Liver (tissue), 9 donors: ENCODE results near the gene ADAMTS3. TPM values are rescaled to one million over a fixed set of nuclear protein-coding genes. Genes with fewer than 3 reads are reported as not detected.

ENCODE experiments used
- DNase-seq: peaks from one replicate; pipeline ENCODE4 v3.0.0-alpha.2; 2017; ENCODE audit warnings: low spot score
- H3K27ac ChIP-seq, 2 donors: one replicate each; pipeline ENCODE4 v1.7.0; 2013; ENCODE audit warnings: inconsistent platforms in 2 of 2, low read length in 2 of 2, control low read depth in 1 of 2, low read depth in 1 of 2, mild to moderate bottlenecking in 1 of 2
- H3K27me3 ChIP-seq, 4 donors: one replicate each; pipeline versions ENCODE4 v1.6.1 to v1.7.0; 2013; ENCODE audit warnings: low read length in 3 of 4, inconsistent platforms in 1 of 4, mild to moderate bottlenecking in 1 of 4, moderate library complexity in 1 of 4; ENCODE audit not compliant: control insufficient read depth in 4 of 4, insufficient read depth in 4 of 4
- H3K36me3 ChIP-seq, 4 donors: one replicate each; pipeline versions ENCODE4 v1.6.1 to v1.7.0; 2013; ENCODE audit warnings: low read length in 3 of 4, mild to moderate bottlenecking in 3 of 4, low read depth in 1 of 4, moderate library complexity in 1 of 4; ENCODE audit not compliant: control insufficient read depth in 4 of 4, insufficient read depth in 3 of 4
- H3K4me1 ChIP-seq, 4 donors: one replicate each; pipeline versions ENCODE4 v1.6.1 to v1.7.0; 2013; ENCODE audit warnings: low read length in 3 of 4, mild to moderate bottlenecking in 3 of 4, moderate library complexity in 1 of 4; ENCODE audit not compliant: control insufficient read depth in 4 of 4, insufficient read depth in 4 of 4
- H3K4me3 ChIP-seq, 3 donors: one replicate each; pipeline versions ENCODE4 v1.6.1 to v1.7.0; 2013; ENCODE audit warnings: low read length in 3 of 3, control low read depth in 1 of 3, low read depth in 1 of 3, mild to moderate bottlenecking in 1 of 3
- H3K9ac ChIP-seq, 2 donors: one replicate each; pipeline ENCODE4 v1.7.0; 2013; ENCODE audit warnings: low read length in 2 of 2, mild to moderate bottlenecking in 2 of 2, moderate library complexity in 2 of 2, control low read depth in 1 of 2, low read depth in 1 of 2
- H3K9me3 ChIP-seq, 4 donors: one replicate each; pipeline versions ENCODE4 v1.6.1 to v1.7.0; 2013; ENCODE audit warnings: low read length in 3 of 4; ENCODE audit not compliant: control insufficient read depth in 4 of 4
- EGR1 ChIP-seq, 2 donors: IDR thresholded peaks; 2 replicates each; pipeline ENCODE4 v1.6.1; 2016 to 2018; ENCODE audit warnings: antibody characterized with exemption in 2 of 2, low read depth in 2 of 2
- FOXA1 ChIP-seq: IDR thresholded peaks from 2 replicates; pipeline ENCODE4 v1.6.1; 2016; ENCODE audit warnings: antibody characterized with exemption
- FOXA2 ChIP-seq: IDR thresholded peaks from 2 replicates; pipeline ENCODE4 v1.6.1; 2016; ENCODE audit warnings: antibody characterized with exemption
- GABPA ChIP-seq, 2 donors: IDR thresholded peaks in 1 of 2; conservative IDR thresholded peaks in 1 of 2; 2 replicates each; pipeline ENCODE4 v1.6.1; 2016; ENCODE audit warnings: antibody characterized with exemption in 2 of 2, mild to moderate bottlenecking in 1 of 2, moderate library complexity in 1 of 2
- HNF4A ChIP-seq, 2 donors: conservative IDR thresholded peaks; 2 replicates each; pipeline ENCODE4 v1.6.1; 2016; ENCODE audit warnings: antibody characterized with exemption in 2 of 2, mild to moderate bottlenecking in 2 of 2
- HNF4G ChIP-seq: IDR thresholded peaks from 2 replicates; pipeline ENCODE4 v1.6.1; 2016; ENCODE audit warnings: antibody characterized with exemption
- JUND ChIP-seq, 2 donors: IDR thresholded peaks; 2 replicates each; pipeline ENCODE4 v1.6.1; 2016; ENCODE audit warnings: antibody characterized with exemption in 2 of 2
- NR2F2 ChIP-seq: IDR thresholded peaks from 2 replicates; pipeline ENCODE4 v1.6.1; 2016; ENCODE audit warnings: antibody characterized with exemption
- RXRA ChIP-seq, 2 donors: IDR thresholded peaks; 2 replicates each; pipeline ENCODE4 v1.6.1; 2017 to 2018; ENCODE audit warnings: antibody characterized with exemption in 2 of 2, mild to moderate bottlenecking in 1 of 2
- SP1 ChIP-seq: IDR thresholded peaks from 2 replicates; pipeline ENCODE4 v1.6.1; 2018; ENCODE audit warnings: antibody characterized with exemption, mild to moderate bottlenecking
- TAF1 ChIP-seq: conservative IDR thresholded peaks from 2 replicates; pipeline ENCODE4 v1.6.1; 2016; ENCODE audit warnings: antibody characterized with exemption, mild to moderate bottlenecking
- YY1 ChIP-seq: IDR thresholded peaks from 2 replicates; pipeline ENCODE4 v1.6.1; 2016; ENCODE audit warnings: antibody characterized with exemption, mild to moderate bottlenecking
- WGBS: extraction: QIAGEN DNeasy Blood & Tissue Kit; methylation state at CpG from one replicate; pipeline ENCODE4 v1.1.7; 2013; 5-methylcytosine and 5-hydroxymethylcytosine counted together
- polyA plus RNA-seq, 2 donors: library from polyadenylated mRNA; stranded (reverse) in 1 of 2; unstranded in 1 of 2; fragments of 200-250 nt in 1 of 2; fragments of >200 nt in 1 of 2; fragmentation: Nextera tagmentation in 1 of 2; extraction: Ambion mirVana in 1 of 2; gene quantifications; one replicate each; pipeline versions ENCODE4 v1.2.1 to v1.2.3, GENCODE V29; 2013 to 2015
- total RNA-seq, 2 donors: library from RNA; depleted of rRNA; stranded (reverse); fragments of >200 nt; gene quantifications; one replicate each; pipeline ENCODE4 v1.2.3, GENCODE V29; 2014
- TF ChIP-seq, protein P1 (sequence below): IDR thresholded peaks from 2 replicates; pipeline ENCODE4 v1.6.1; 2016; ENCODE audit warnings: antibody characterized with exemption
- TF ChIP-seq, protein P2 (sequence below): fragments of 150-350 bp; IDR thresholded peaks from 2 replicates; pipeline ENCODE4 v1.5.1; 2017; ENCODE audit warnings: improper control_type of control experiment, low read depth, low read length; ENCODE audit not compliant: missing input control
- TF ChIP-seq, protein P3 (sequence below): IDR thresholded peaks from 2 replicates; pipeline ENCODE4 v1.6.1; 2016; ENCODE audit warnings: antibody characterized with exemption
- TF ChIP-seq, protein P4 (sequence below): IDR thresholded peaks from 2 replicates; pipeline ENCODE4 v1.6.1; 2016; ENCODE audit warnings: antibody characterized with exemption
- donor health status: healthy.
- donor health status: healthy.
- donor health status: healthy.
- donor health status: healthy.
- donor health status: healthy.

Gene ADAMTS3
- total and polyA plus RNA-seq, 4 donors: 0.12 to 1.9 (median 0.25) TPM; not detected in 1

DNA sequence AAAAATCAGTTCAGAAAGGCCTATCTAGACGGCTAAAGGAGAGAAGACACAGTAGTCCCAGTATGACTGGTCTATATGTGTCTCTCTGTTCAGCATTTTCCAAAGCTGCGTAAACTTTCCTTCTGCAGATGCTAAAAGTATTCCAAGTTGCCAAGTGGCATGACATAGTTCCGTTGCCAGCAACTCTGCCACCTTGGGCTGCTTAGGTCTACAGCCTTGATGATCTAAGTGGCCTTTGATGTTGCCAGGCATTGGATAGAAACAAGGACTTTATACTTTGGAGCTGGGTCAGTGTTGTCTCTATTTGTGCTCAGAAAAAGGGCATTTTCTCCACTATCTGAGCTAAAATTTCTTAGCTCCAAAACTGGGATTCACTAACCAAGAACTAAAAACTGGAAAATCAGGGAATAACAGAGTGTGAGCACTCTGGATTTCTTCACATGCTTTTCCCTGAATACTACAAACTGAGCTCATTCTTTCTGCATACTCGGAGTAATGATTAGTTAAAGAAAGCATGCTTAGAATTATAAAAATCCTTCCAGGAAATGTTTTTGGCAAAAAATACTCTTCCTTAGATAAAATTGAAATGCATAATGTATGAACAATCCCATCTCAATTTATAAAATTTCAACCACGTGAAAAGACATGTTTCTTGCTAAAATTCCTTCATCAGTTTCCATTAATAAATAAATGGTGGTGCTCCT, 191.4 kb downstream of the ADAMTS3 start:
- no peak overlapping the region for H3K27ac ChIP-seq
- H3K36me3 ChIP-seq: no peaks in the 10 kb centered on the region
- no peaks in the 10 kb centered on the region for H3K27me3 ChIP-seq
- H3K9me3 ChIP-seq: no peaks in the 10 kb centered on the region
- no peak for DNase-seq
- H3K9ac ChIP-seq: no peak overlapping the region
- WGBS: 85% methylated on average over 5 of the region's 5 CpGs
- TF ChIP-seq, protein P1, sequence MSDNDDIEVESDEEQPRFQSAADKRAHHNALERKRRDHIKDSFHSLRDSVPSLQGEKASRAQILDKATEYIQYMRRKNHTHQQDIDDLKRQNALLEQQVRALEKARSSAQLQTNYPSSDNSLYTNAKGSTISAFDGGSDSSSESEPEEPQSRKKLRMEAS: no peak
- TF ChIP-seq EGR1 (IDR thresholded peaks at IDR 0.05; ENCODE audit: low read depth in 2 of 2) (no peak), JUND (IDR thresholded peaks at IDR 0.05) (no peak), FOXA1 (no peak), NR2F2 (no peak), HNF4A (conservative IDR thresholded peaks at IDR 0.05) (no peak)
- H3K4me1 ChIP-seq: no peaks in the 10 kb centered on the region
- H3K4me3 ChIP-seq: no peak overlapping the region

DNA sequence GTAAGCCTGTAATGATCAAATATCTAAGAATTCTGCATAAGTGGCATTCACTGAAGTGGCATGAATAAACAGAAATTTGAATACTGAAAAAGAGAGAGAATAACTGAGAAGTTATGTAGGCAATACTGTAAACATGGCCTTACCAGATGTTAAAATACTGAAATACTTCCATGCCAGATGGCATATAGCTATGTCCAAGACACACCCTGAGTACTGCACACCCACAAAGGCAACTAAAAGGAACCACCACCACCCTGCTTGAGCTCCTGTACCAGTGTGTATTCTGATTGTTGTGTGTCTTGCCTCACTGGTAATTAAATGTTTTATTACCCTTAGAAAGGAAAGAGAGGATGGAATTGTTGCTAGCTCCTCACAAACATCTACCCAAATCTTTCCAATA, 192.1 kb downstream of the ADAMTS3 start:
- DNase-seq: no peak
- Histone ChIP-seq H3K27ac (no peak overlapping the region), H3K4me1 (no peaks in the 10 kb centered on the region), H3K9ac (no peak overlapping the region), H3K4me3 (no peak overlapping the region), H3K27me3 (no peaks in the 10 kb centered on the region), H3K36me3 (no peaks in the 10 kb centered on the region), H3K9me3 (no peaks in the 10 kb centered on the region)
- TF ChIP-seq SP1 (no peak), FOXA2 (no peak)
- TF ChIP-seq, protein P2, sequence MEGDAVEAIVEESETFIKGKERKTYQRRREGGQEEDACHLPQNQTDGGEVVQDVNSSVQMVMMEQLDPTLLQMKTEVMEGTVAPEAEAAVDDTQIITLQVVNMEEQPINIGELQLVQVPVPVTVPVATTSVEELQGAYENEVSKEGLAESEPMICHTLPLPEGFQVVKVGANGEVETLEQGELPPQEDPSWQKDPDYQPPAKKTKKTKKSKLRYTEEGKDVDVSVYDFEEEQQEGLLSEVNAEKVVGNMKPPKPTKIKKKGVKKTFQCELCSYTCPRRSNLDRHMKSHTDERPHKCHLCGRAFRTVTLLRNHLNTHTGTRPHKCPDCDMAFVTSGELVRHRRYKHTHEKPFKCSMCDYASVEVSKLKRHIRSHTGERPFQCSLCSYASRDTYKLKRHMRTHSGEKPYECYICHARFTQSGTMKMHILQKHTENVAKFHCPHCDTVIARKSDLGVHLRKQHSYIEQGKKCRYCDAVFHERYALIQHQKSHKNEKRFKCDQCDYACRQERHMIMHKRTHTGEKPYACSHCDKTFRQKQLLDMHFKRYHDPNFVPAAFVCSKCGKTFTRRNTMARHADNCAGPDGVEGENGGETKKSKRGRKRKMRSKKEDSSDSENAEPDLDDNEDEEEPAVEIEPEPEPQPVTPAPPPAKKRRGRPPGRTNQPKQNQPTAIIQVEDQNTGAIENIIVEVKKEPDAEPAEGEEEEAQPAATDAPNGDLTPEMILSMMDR: no peak

DNA sequence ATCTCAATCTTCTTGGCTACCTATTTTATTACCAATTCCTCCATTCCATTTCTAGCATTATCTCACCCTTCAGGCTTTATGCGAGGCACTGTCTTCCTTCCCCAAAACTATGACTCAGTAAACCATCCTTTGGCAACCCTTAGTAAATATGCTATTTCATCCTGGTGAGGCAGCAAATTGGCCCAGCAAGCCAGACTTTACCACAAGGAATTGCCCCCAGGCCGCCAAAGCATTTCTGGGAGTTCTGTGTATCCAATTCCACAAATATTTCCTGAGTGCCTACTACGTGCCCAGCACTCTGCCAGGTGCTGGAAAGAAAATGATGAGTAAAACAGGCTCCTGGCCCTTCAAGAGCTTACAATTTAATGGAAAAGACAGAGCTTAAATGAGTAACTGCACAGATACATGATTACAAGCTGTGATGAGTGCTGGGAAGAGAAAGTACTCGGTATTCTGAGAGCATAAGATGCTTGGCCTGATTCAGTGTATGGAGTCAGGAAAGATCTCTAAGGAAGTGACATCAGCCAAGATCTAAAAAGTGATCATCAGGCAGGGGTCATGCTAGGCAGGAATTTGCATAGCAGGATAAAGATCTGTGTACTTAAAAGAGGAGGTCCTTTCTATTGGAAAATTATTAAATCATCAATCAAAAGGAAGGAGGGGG, 193.8 kb downstream of the ADAMTS3 start:
- Histone ChIP-seq H3K4me1 (no peaks in the 10 kb centered on the region), H3K27ac (no peak overlapping the region), H3K9me3 (no peaks in the 10 kb centered on the region), H3K36me3 (no peaks in the 10 kb centered on the region), H3K4me3 (no peak overlapping the region), H3K27me3 (no peaks in the 10 kb centered on the region), H3K9ac (no peak overlapping the region)
- DNase-seq: no peak
- whole genome bisulfite sequencing: 78% methylated on average over 4 of the region's 4 CpGs
- no peak for TF ChIP-seq FOXA1
- TF ChIP-seq HNF4G: no peak
- TF ChIP-seq, protein P1: no peak
- no peak for TF ChIP-seq JUND (IDR thresholded peaks at IDR 0.05)

DNA sequence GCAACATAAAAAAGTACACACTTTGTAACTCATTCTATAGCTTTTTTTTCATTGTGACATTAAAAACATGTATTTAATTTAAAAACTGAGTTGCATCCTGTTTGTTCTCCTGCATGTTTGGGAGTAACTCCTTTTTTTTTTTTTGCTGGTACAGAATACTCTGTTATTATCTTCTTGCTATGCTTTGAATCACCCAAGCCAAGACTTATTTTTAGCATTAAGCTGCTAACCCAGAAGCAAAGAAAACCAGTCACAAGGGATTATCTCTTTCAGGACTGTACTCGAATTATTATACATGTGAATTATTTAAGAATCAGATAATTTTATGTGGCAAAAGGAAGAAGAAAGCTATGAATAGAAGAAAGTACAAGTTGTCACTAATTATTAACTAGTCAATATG, 194.9 kb downstream of the ADAMTS3 start:
- H3K4me1 ChIP-seq: no peaks in the 10 kb centered on the region
- H3K9ac ChIP-seq: no peak overlapping the region
- no peak overlapping the region for H3K27ac ChIP-seq
- H3K4me3 ChIP-seq: no peak overlapping the region
- TF ChIP-seq RXRA (IDR thresholded peaks at IDR 0.05) (no peak), YY1 (no peak), NR2F2 (no peak), SP1 (no peak), FOXA2 (no peak), GABPA (IDR thresholded peaks at IDR 0.05 in 1 of 2, conservative IDR thresholded peaks at IDR 0.05 in 1 of 2) (no peak), JUND (IDR thresholded peaks at IDR 0.05) (no peak), FOXA1 (no peak), HNF4G (no peak), TAF1 (no peak), HNF4A (conservative IDR thresholded peaks at IDR 0.05) (no peak)
- TF ChIP-seq, protein P3, sequence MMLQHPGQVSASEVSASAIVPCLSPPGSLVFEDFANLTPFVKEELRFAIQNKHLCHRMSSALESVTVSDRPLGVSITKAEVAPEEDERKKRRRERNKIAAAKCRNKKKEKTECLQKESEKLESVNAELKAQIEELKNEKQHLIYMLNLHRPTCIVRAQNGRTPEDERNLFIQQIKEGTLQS: no peak
- TF ChIP-seq, protein P1: no peak
- TF ChIP-seq, protein P4, sequence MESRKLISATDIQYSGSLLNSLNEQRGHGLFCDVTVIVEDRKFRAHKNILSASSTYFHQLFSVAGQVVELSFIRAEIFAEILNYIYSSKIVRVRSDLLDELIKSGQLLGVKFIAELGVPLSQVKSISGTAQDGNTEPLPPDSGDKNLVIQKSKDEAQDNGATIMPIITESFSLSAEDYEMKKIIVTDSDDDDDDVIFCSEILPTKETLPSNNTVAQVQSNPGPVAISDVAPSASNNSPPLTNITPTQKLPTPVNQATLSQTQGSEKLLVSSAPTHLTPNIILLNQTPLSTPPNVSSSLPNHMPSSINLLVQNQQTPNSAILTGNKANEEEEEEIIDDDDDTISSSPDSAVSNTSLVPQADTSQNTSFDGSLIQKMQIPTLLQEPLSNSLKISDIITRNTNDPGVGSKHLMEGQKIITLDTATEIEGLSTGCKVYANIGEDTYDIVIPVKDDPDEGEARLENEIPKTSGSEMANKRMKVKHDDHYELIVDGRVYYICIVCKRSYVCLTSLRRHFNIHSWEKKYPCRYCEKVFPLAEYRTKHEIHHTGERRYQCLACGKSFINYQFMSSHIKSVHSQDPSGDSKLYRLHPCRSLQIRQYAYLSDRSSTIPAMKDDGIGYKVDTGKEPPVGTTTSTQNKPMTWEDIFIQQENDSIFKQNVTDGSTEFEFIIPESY: no peak
- no peaks in the 10 kb centered on the region for H3K27me3 ChIP-seq
- no peaks in the 10 kb centered on the region for H3K9me3 ChIP-seq
- 80% methylated on average over 1 of the region's 1 CpG for WGBS
- no peaks in the 10 kb centered on the region for H3K36me3 ChIP-seq
- DNase-seq: no peak
